ENCODE measurements around the gene SLC43A2. TPM values are rescaled to one million over a fixed set of nuclear protein-coding genes. Genes with fewer than 3 reads are reported as not detected.
"Not testable (repeated sequence)": the region's sequence is repeated elsewhere in the genome, so short reads cannot be mapped to it uniquely, and the experiment has no call there.

The SLC43A2 gene
- total RNA-seq, 2 donors from 2014 or later, result 29.3 to 38.7 TPM

DNA sequence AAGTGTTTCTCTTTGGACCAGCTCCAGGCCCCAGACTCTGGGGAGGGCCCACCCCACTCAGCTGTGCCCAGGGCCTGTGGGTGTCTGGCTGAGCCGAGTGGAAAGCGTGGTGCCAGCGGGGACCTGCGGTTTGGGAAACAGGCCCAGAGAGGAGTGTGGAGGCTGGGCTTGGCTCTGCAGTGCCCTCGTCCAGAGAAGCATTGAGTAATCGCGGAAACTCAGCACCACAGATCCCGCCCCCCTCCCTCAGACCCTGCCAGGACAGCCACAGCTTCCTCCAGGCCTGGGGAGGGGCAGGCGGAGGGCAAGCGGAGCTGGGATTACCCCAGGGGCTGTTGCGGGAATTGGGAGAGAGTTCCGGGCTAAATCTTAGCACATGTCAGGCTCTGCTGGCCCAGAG, 51.5 kb downstream of the SLC43A2 start:
- peak; percentile 70 for DNase-seq
- intact Hi-C loops (cut with DNase I), result no loop called here
- Histone ChIP-seq H3K4me1 (peaks cover 16% of the 10 kb centered on the region), H3K27ac (peak overlapping the region; percentile 76), H3K27me3 (no peaks in the 10 kb centered on the region), H3K36me3 (no peaks in the 10 kb centered on the region), H3K4me3 (no peak overlapping the region), H3K9ac (ENCODE audit: low read depth in 2 of 2, low read length in 2 of 2) (peak overlapping the region; percentile 3 to 56), H3K9me3 (no peaks in the 10 kb centered on the region)
- TF ChIP-seq, protein P1, sequence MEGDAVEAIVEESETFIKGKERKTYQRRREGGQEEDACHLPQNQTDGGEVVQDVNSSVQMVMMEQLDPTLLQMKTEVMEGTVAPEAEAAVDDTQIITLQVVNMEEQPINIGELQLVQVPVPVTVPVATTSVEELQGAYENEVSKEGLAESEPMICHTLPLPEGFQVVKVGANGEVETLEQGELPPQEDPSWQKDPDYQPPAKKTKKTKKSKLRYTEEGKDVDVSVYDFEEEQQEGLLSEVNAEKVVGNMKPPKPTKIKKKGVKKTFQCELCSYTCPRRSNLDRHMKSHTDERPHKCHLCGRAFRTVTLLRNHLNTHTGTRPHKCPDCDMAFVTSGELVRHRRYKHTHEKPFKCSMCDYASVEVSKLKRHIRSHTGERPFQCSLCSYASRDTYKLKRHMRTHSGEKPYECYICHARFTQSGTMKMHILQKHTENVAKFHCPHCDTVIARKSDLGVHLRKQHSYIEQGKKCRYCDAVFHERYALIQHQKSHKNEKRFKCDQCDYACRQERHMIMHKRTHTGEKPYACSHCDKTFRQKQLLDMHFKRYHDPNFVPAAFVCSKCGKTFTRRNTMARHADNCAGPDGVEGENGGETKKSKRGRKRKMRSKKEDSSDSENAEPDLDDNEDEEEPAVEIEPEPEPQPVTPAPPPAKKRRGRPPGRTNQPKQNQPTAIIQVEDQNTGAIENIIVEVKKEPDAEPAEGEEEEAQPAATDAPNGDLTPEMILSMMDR (IDR thresholded peaks at IDR 0.05), result no peak

DNA sequence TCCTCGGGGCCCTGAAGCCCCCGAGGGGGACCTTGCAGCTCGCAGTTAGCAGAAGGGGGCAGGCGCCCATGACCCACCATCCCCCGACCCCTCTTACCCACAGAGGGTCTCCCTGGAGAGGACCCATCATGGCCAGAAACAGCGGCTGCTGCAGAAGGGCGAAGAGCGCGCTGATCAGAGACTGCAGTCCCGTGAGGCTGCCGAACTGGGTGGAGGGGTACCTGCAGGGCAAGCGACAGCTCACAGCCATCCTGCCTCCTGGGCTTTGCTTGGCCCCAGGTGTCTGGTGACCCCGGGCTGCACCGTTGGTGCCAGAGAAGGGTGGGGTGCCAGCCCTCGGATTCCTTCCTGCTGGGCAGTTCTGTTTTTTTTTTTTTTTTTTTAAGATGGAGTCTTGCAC, 52.1 kb downstream of the SLC43A2 start:
- H3K9me3 ChIP-seq, result no peaks in the 10 kb centered on the region
- intact Hi-C loops (cut with DNase I), result no loop called here
- no peaks in the 10 kb centered on the region for H3K36me3 ChIP-seq
- no peak overlapping the region for H3K4me3 ChIP-seq
- H3K27me3 ChIP-seq, result no peaks in the 10 kb centered on the region
- no peak overlapping the region for H3K9ac ChIP-seq (ENCODE audit: low read depth in 2 of 2, low read length in 2 of 2)
- TF ChIP-seq, protein P1 (IDR thresholded peaks at IDR 0.05), result no peak
- H3K4me1 ChIP-seq, result peaks cover 16% of the 10 kb centered on the region
- H3K27ac ChIP-seq, result peak overlapping the region; percentile 76
- no peak for DNase-seq

GRCh38 chr17:1574697-1575471, 53.8 kb downstream of the SLC43A2 start:
- DNase-seq, result no peak
- Histone ChIP-seq H3K9ac (ENCODE audit: low read depth in 2 of 2, low read length in 2 of 2) (peak overlapping the region in 1 of 2 donors; percentile 19), H3K36me3 (no peaks in the 10 kb centered on the region), H3K4me3 (no peak overlapping the region), H3K9me3 (no peaks in the 10 kb centered on the region), H3K4me1 (peaks cover 16% of the 10 kb centered on the region), H3K27me3 (no peaks in the 10 kb centered on the region), H3K27ac (no peak overlapping the region)
- intact Hi-C loops (cut with DNase I), result loop anchor here (5.0 kb wide), 1 partner anchor 57 kb away; no protein-coding TSS in a partner anchor
- TF ChIP-seq, protein P1 (IDR thresholded peaks at IDR 0.05), result no peak

DNA sequence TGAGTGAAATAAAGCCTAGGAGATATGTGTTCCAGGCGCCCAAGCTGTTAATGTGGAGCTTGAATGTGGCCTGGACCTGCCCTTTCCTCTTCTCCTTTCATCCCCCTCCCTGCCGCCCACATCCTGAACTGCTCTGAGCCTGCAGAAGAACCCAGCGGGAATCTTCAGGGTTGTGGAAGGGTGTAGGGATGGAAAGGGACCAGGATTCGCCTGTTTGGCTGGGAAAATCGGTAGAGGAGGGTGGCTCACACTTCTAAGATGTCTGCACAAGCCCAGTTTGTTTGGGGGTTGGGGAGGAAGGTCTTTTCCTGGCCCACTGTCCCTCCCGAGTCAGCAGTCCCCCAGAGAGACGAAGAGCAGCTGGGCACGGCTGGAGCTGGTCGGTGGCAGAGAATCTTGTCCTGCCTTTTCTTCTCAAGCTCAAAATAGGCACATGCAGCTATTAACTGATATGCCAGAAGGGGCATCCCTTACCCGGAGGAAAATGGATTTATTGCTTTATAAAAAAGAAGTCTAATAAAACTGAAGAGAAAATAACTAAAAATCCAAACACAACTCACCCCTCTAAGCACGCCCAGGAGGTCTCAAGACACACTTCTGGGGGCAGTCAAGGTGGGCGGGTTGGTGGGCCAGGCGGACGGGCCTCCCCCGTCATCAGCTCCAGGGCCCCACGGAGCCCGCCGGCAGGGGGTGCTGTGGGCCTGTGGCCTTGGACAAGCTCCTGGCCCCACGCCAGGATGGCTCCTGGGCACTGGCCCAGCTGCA, 54.5 kb downstream of the SLC43A2 start:
- Histone ChIP-seq H3K4me1 (peaks cover 16% of the 10 kb centered on the region), H3K27ac (no peak overlapping the region), H3K4me3 (no peak overlapping the region), H3K36me3 (no peaks in the 10 kb centered on the region), H3K9ac (ENCODE audit: low read depth in 2 of 2, low read length in 2 of 2) (peak overlapping the region; percentile 3 to 58), H3K27me3 (no peaks in the 10 kb centered on the region), H3K9me3 (no peaks in the 10 kb centered on the region)
- DNase-seq, result peak; percentile 90
- intact Hi-C loops (cut with DNase I), result loop anchor here (5.0 kb wide), 1 partner anchor 58 kb away; no protein-coding TSS in a partner anchor
- TF ChIP-seq, protein P1 (IDR thresholded peaks at IDR 0.05), result peak; percentile 93

- intact Hi-C loops (cut with DNase I), result loop anchor here (5.0 kb wide), 1 partner anchor 60 kb away; no protein-coding TSS in a partner anchor
- H3K27me3 ChIP-seq, DNase-seq, H3K9me3 ChIP-seq, H3K36me3 ChIP-seq, H3K4me3 ChIP-seq, H3K27ac ChIP-seq: not testable (repeated sequence)
- Histone ChIP-seq H3K4me1 (peaks cover 16% of the 10 kb centered on the region), H3K9ac (ENCODE audit: low read depth in 2 of 2, low read length in 2 of 2) (peak overlapping the region in 1 of 2 donors; percentile 4)
These were observed 56.0 kb downstream of the SLC43A2 start for GRCh38 chr17:1572646-1573045.

Measured in colonic mucosa (tissue), 4 donors.